GM19035 (cell line): Measurements from ENCODE around the gene CSN2.
"Not testable (repeated sequence)": the region's sequence is repeated elsewhere in the genome, so short reads cannot be mapped to it uniquely, and the experiment has no call there.

Experiments used
- ATAC-seq: cut with Tn5 transposase; IDR thresholded peaks from one replicate; pipeline ENCODE4 v1.9.1; 2021; ENCODE audit not compliant: unreplicated experiment

CSN2 gene, protein sequence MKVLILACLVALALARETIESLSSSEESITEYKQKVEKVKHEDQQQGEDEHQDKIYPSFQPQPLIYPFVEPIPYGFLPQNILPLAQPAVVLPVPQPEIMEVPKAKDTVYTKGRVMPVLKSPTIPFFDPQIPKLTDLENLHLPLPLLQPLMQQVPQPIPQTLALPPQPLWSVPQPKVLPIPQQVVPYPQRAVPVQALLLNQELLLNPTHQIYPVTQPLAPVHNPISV

DNA sequence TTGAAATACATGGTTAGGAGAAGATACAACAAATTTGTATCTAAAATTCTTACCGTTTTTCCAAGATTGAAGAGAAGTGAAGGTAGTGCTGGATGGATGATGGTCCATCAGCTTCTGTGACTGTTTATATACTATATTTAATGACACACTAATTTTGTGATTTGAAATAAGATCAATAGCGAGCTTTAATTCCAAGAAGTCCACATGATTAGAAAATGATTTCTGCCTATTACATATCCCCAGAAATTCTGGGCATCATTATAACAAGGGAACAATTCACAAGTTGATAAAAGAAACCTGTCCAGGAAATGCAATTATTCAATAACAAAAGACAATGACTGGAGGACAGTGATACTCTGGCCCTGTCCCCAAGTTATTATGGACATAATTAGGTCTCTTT lies at the start of gene CSN2:
Gene CSN2 (minus strand): TSS at position 101 of the 400 bp plus-strand sequence. CDS start 4,733 bp downstream, outside the sequence.
- no peak for ATAC-seq

DNA sequence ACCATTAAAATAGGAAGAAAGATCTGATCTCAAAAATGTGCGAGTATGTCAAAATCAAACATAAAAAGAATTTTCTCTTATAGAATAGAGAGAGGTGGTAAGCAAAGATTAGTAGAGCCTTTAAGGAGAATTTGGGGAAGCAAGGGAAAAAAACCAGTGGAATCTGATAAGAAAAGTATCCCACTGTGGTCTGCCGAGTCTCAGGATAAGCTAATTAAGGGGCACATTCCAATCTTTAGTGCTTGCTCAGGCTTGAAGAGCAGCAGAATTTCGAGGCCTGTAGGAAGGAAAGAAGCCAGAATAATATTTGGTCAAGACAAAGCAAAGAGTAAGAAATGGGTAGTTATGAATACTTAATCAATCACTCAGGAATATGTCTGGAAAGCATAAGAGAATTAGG lies 43.2 kb upstream of the CSN2 start:
- ATAC-seq: no peak

DNA sequence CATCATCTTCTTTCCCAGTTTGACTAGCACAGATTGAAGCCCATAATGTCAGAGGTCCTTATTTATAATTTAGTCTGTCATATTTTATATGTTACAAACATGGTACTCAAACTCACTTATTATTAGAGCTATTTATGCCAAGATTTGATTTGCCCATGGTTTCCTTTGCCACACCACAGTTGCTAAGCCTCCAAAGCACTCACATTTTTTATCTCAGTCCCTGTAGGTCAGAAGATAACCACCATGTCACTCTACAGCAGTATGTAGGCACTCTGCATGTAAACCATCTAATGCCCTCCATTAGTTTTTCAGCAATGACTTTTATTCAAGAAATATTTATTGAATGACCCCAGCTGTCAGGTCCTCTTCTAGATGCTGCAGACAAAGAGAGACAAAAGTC lies 37.0 kb upstream of the CSN2 start:
- ATAC-seq: no peak

DNA sequence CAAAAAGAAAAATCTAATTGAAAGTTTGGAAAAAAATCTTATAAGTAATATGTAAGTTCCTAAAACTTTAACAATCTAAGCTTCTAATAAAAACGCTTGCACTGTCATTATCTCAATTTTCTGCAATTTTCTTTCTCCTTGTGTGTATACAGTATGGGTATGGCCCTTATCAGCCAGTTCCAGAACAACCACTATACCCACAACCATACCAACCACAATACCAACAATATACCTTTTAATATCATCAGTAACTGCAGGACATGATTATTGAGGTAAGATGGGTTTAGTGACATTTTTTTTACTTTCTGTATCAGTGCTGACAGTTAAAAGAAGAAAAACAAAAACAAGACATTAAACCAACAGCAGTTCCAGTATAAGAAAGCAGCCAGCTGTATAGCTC lies 35.2 kb upstream of the CSN2 start:
- no peak for ATAC-seq

DNA sequence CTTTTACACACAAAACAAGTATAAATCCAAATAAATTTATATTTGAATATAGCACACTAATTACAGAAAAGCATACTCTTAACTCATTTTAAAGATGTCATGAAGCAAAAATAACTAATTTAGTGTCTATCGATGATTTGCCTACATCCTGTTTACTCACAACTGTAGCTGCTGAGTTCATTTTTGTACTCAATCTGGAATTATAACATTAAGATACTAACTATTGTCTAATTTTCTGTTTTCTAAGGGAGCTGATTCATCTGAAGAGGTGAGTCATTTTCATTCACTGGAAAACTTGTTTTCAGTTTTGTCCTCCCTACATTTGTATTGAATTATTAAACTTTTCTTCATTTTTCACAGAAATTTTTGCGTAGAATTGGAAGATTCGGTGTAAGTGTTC lies 33.9 kb upstream of the CSN2 start:
- ATAC-seq: peak; percentile 71

DNA sequence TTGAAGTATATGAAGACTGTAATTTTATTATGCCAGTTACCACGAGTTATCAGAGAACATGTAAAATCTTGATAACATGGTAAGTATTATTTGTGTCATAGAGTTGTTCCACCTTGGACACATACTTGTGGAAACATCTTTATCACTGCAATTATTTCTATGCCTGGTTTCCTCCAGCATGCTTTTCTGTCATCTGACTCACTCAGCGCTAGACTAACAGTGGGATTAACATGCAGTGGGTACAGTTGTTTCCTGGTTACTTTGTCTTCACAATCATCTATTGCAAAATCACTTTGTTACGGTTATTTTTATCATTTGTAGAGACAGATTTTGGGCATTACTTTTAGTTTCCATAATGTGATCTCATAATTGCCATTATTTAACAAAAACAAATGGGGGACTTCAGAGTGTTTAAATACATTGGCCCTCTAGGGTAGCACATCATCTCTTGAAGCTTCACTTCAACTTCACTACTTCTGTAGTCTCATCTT lies 30.0 kb upstream of the CSN2 start, which contains the start of gene STATH:
Gene STATH (plus strand): TSS at position 441 of the 491 bp plus-strand sequence. CDS start 2,472 bp downstream, outside the sequence.
- ATAC-seq: no peak

DNA sequence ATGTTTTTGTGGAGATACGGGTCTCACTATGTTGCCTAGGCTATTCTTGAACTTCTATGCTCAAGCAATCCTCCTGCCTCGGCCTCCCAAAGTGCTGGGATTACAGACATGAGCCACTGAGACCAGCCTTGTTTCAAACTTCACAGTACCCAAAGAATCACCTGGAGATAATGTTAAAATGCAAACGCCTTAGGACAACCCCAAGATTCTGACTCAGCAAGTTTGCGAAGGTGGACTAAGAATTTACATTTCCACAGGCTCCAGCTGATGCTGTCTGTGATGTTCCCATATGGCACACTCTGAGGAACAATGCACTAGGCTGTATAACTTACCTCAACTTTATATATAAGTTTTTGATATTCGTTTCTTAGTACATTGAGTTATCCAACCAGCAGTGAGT lies 29.3 kb upstream of the CSN2 start:
- no peak for ATAC-seq

DNA sequence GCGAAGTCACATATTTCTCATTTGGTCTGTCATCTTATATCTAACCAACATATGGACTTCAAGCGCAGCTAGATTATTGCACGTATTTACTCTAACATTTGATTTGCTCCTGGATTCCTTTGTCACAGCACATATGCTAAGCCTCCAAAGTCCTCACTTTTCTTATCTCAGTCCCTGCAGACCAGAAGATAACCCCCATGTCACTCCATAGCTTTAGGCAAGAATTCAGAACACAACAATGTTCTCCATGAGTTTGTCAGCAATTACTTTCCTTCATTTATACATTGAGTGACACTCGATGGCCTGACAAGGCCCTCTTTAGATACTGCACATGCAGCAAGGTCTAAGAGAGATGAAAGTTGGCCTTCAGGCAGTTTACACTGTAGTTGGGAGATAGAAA lies 25.5 kb upstream of the CSN2 start:
- no peak for ATAC-seq

DNA sequence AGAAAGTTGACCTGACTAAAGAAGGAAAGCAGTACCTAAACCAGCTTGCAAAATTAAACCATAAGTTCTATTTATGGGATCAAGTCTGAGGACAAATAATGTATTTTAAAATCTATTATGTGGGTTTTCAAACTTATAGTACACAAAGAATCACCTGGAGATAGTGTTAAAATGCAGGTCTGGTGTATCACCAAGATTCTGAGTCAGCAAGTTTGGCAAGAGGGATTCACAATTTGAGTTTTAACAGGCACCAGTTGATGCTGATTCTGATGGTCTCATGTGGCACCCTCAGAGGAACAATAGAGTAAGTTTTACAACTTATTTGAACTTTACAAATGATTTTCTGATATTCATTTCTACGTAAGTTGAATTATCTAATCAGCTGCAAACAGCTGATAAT lies 21.1 kb upstream of the CSN2 start:
- no peak for ATAC-seq

DNA sequence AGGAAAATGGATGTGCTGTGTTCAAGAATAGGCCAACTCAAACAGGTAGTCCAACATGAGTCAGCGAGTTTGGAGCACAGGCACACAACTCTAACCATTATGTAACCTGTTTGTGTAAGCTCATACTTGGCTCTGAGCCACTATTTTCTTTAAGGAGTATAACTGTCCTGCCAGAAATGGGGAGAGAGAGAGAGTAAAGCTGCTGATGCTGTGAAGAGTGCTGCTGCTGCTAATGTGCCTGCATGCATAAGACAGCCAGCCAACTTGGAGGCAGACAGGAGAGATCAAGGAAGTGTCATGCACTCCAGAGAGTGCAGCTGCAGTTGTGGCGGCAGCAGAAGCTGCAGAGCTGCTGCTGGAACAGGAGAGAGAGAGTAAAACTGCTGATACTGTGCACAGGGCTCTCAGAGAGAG lies 18.5 kb upstream of the CSN2 start:
- ATAC-seq: peak; percentile 52

DNA sequence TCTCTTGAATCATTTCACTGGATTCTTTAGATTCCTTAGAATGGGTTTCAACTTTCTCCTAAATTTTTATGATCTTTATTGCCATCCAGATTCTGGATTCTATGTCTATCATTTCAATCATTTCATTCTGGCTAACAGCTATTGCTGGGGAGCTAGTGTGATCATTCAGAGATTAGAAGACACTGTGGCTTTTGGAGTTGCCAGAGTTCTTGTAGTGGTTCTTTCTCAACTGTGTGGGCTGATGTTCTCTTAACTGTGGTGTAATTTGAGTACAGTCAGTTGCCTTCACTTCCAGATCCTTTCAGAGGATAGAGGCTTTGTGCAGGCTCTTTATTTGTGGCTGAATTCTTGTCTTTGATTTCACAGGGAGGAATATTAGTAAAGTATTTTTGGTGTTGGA lies 12.1 kb upstream of the CSN2 start:
- no peak for ATAC-seq

DNA sequence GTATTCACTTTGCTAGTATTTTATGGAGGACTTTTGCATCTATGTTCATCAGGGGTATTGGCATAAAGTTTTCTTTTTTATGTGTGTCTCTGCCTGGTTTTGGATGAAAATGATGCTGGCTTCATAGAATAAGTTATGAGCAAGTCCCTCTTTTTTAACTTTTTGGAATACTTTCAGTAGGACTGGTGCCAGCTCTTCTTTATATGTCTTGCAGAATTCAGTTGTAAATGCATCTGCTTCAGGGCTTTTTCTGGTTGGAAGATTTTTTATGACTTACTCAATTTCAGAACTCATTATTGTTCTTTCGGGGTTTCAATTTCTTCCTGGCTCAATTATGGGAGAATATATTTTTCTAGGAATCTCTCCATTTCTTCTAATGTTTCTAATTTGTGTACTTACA lies 9.1 kb upstream of the CSN2 start:
- no peak for ATAC-seq

DNA sequence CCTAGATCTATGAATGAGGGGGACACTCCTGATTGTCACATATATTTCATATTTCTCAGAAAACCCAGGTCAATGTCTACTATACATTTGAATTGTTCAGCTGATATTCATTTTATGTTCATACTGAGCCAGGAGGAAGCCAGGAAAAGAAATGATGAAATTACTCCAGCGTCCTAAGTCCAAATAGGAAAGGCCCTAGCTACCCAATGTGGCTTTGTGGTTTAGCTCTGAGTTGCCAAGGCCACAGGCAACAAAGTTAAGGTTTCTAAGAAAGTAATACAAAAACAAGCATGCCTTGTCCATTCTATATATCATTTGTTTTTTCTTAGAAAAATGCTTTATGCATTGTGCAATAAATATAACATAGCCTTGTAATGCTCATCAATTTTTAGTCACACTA lies 4.5 kb upstream of the CSN2 start:
- no peak for ATAC-seq

DNA sequence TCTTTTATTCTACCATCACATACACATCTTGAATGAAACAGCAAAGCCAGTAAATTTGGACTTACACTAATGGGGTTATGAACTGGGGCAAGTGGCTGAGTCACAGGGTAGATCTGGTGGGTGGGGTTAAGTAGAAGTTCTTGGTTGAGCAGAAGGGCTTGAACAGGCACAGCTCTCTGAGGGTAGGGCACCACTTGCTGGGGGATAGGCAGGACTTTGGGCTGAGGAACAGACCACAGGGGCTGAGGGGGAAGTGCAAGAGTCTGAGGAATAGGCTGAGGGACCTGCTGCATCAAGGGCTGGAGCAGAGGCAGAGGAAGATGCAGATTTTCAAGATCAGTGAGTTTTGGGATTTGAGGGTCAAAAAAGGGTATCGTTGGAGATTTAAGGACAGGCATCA lies 8.3 kb downstream of the CSN2 start:
- no peak for ATAC-seq

DNA sequence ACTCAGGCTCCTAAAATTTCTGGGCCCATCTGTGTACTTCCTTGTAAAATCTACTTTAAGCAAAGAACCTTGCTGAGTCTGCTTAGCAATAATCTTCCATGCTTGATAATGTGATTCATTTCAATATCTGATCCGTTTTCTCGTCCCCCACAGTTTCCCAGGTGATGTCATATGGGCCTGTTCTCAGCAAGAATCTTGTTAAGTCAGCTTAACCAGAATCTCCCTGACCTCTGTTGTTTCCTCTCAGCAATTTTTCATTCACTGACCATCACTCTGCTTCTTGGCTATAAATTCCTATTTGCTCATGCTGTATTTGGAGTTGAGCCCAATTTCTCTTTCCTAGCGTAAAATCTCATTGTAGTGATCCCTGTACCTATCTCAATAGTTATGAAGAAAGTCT lies 13.9 kb downstream of the CSN2 start:
- no peak for ATAC-seq

DNA sequence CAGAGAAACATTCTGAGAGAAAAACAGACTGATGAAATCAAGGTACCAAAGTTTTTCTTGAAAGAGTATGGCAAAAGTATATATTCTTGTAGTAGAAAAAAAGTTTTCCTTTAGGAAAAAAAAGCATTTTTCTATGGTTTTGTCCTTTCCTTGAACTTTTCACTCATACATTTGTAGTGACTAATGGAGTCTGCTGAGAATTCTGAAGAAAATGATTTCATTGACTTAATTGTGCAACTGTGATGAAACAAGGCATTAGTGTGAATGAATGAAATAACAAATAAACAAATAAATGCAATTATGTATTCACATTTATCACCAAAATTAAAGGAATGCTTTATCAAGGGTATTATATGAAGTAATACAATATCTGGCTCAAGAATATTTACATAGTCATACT lies 29.0 kb downstream of the CSN2 start:
- no peak for ATAC-seq

DNA sequence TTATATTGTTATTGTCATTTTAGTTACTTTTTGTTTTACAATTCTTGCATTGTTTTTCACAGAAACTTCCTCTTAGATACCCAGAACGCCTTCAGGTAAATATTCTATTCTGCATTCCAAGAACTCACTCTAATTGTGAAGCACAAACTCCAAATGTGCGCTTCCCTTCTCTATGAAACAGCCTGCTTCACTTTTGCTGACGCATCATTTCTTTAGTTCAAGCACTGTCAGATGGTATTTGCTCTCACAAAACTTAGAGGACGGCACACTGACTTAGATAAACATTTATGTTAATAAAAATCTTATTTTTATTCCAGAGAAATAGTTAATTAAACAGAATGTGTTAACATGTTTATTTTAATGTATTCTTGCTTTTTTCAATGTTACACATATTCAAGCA lies 31.4 kb downstream of the CSN2 start:
- no peak for ATAC-seq

DNA sequence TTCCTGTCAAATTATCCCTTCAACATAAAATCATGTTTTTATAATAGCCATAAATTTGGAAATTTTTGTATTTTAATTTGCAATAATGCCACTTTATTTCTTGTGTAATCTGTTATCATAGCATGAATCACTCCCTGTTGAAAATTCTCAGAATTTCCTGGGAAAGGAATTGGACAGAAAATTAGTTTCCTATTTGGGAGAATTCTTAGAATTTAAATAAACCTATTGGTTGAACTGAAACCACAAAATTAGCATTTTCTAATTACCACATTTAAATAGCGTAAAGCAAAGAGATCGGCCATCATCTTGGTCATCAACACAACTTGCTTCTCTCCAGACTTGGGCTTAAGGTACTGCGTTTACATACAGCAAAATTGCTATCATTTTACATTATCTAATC lies 34.8 kb downstream of the CSN2 start, which contains the start of gene CSN1S1:
Gene CSN1S1 (plus strand): TSS at position 301 of the 400 bp plus-strand sequence. CDS start 1,488 bp downstream, outside the sequence.
- no peak for ATAC-seq

DNA sequence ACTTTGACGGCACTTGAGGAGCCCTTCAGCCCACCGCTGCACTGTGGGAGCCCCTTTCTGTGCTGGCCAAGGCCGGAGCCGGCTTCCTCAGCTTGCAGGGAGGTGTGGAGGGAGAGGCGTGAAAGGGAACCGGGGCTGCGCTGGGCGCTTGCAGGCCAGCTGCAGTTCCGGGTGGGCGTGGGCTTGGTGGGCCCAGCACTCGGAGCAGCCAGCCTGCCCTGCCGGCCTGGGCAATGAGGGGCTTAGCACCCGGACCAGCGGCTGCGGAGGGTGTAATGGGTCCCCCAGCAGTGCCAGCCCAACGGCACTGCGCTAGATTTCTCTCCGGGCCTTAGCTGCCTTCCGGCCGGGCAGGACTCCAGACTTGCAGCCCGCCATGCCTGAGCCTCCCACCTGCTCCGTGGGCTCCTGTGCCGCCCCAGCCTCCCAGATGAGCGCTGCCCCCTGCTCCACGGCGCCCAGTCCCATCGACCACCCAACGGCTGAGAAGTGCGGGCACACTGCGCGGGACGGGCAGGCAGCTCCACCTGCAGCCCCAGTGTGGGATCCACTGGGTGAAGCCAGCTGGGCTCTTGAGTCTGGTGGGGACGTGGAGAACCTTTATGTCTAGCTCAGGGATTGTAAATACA lies 41.6 kb downstream of the CSN2 start:
- not testable (repeated sequence) for ATAC-seq

DNA sequence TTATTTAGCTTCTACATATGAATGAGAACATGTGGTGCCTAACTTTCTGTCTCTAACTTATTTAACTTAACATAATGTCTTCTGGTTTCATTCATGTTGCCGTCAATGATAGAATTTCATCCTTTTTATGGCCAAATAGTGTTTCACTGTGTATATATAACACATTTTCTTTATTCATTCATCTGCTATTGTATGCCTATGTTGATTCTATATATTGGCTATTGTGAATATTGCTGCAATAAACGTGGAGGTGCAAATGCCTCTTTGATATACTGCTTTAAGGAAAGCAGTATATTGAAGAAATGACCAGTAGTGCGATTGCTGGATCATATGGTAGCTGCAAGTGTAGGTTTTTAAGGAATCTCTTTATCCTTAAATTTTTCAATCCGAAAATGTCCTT lies 44.7 kb downstream of the CSN2 start:
- no peak for ATAC-seq

DNA sequence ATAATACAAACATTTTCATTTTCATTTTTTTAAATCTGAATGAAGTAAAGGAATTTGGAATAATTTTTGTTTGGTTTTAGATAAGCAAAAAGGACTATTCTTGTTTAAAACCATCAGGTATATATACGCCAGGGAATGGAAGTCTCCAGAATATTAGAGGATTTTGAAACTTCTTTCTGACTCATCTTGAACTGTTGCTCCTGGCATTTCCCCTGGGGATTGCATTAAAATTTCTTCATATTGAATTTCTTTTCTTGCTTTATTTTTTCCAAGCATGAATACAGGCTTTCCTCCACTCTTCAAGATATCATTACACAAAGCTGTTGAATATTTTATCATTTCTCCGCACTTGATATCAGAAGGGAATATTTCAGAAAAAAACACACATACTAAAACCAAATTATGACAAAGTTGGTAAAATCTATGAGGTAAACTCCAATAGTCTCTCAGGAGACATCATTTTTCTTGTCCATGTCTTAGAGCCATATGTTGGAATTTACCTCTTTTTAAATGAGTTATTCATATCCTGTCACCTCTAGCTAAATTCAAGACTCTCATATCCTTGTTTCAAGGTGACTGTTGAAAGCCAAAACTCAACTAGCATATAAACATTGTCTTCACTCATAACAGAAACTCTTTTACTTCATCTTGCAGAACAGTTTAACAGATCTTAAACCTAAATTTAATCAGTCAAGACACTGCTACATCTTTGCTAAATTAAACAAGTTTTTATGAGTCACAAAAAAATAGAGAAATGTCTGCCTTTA lies 55.3 kb downstream of the CSN2 start:
- peak; percentile 67 for ATAC-seq

DNA sequence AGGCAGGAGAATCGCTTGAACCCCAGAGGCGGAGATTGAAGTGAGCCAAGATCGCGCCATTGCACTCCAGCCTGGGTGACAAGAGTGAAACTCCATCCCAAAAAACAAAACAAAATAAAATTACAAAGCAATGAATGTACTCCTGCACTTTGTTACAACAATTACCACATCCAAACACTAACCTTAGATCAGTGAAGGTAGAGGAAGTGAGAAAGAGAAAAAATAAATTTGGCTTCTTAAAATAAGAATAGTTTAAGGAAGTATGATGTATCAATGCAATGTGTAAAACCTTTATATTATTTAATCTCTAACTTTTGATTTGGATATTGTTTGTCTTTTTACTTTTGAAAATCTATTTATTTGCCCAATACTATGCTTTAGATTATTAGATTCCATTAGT lies 56.3 kb downstream of the CSN2 start:
- ATAC-seq: no peak
